Inferior parietal cortex (tissue), 1 donor: ENCODE data around the gene OCRL.
"Not testable (repeated sequence)": the region's sequence is repeated elsewhere in the genome, so short reads cannot be mapped to it uniquely, and the experiment has no call there.

Experiments used
- DNase-seq: peaks from one replicate; pipeline ENCODE4 v3.0.0-alpha.2; 2016; ENCODE audit errors: extremely low spot score

Gene OCRL

GRCh38 chrX:129534816-129535578, 5.1 kb upstream of the OCRL start:
- no peak for DNase-seq

- no peak for DNase-seq
These were observed 694 bp downstream of the OCRL start for GRCh38 chrX:129540722-129541184.

GRCh38 chrX:129544780-129545179, 4.7 kb downstream of the OCRL start:
- DNase-seq, result no peak

GRCh38 chrX:129545408-129545807, 5.3 kb downstream of the OCRL start:
- no peak for DNase-seq

- DNase-seq, result no peak
These were observed 9.1 kb downstream of the OCRL start for GRCh38 chrX:129549124-129549523.

GRCh38 chrX:129553619-129554288, 13.7 kb downstream of the OCRL start:
- no peak for DNase-seq

GRCh38 chrX:129554816-129555215, 14.8 kb downstream of the OCRL start:
- not testable (repeated sequence) for DNase-seq

- no peak for DNase-seq
These were observed 16.8 kb downstream of the OCRL start for GRCh38 chrX:129556806-129557315.

GRCh38 chrX:129557844-129558480, 17.9 kb downstream of the OCRL start:
- DNase-seq, result no peak

GRCh38 chrX:129559783-129560182, 19.7 kb downstream of the OCRL start:
- no peak for DNase-seq

- no peak for DNase-seq
These were observed 21.4 kb downstream of the OCRL start for GRCh38 chrX:129561453-129561852.

- not testable (repeated sequence) for DNase-seq
These were observed 24.3 kb downstream of the OCRL start for GRCh38 chrX:129564345-129564744.

- DNase-seq, result no peak
These were observed 25.1 kb downstream of the OCRL start for GRCh38 chrX:129565046-129565650.

- DNase-seq, result no peak
These were observed 26.0 kb downstream of the OCRL start for GRCh38 chrX:129566073-129566472.

- no peak for DNase-seq
These were observed 28.3 kb downstream of the OCRL start for GRCh38 chrX:129568349-129568748.

GRCh38 chrX:129572422-129572821, 32.4 kb downstream of the OCRL start:
- DNase-seq, result no peak

GRCh38 chrX:129573652-129574051, 33.6 kb downstream of the OCRL start:
- DNase-seq, result not testable (repeated sequence)

GRCh38 chrX:129574214-129574613, 34.2 kb downstream of the OCRL start:
- no peak for DNase-seq

GRCh38 chrX:129576539-129576938, 36.5 kb downstream of the OCRL start:
- no peak for DNase-seq

GRCh38 chrX:129577473-129577872, 37.4 kb downstream of the OCRL start:
- DNase-seq, result peak; percentile 6

- DNase-seq, result no peak
These were observed 37.8 kb downstream of the OCRL start for GRCh38 chrX:129577877-129578276.

GRCh38 chrX:129581904-129582303, 41.8 kb downstream of the OCRL start:
- DNase-seq, result no peak
